ENCODE results near the gene CDK6. TPM values are rescaled to one million over a fixed set of nuclear protein-coding genes. Genes with fewer than 3 reads are reported as not detected.

CDK6 gene
- total and polyA plus RNA-seq, 9 of the 15 experiments (the other 6 are each of a cell fraction or from before 2014, with no cell fraction given): 7.6 to 109 (median 44.4) TPM

DNA sequence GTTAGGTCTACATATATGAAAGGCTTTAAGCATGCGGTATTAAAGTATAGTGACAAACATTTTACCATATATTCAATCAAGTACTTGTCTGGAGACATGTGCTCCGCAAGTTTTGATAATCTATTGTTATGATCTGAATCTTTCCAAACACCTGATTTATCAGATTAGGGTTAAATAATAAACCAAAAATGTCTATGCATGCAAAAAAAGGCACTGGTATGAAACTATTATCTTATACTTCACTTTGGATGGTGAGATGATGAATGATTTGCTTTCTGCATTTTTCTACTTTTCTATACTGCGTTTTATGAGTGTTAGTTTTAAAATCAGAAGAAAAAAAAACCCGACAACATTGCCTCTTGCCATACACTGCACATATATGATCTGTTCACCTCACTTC is 208.4 kb downstream of the CDK6 start:
- in situ Hi-C loops (cut with MboI) (no loop called here), intact Hi-C loops (cut with micrococcal nuclease) (loop anchor here (10.0 kb wide), 2 partner anchors 357 to 597 kb away; partner anchors contain the start of gene HEPACAM2)
- Histone ChIP-seq H3K4me1 (replicated peaks in 1 of 2; ENCODE audit: control insufficient read depth in 2 of 2, insufficient read depth in 2 of 2, low read length in 2 of 2) (peaks cover 0 to under 1% of the 10 kb centered on the region in 2 experiments; a peak in 2 of 5 replicates), H4K20me1 (replicated peaks; ENCODE audit: control insufficient read depth, insufficient read depth, low read length) (no peaks in the 10 kb centered on the region), H3K9me3 (replicated peaks; ENCODE audit: control insufficient read depth, insufficient read depth, low read depth, low read length) (no peaks in the 10 kb centered on the region), H3K4me3 (no peak overlapping the region), H3K27ac (ENCODE audit: extremely low read depth, low read depth, low read length) (no peak overlapping the region), H3K4me2 (ENCODE audit: insufficient read depth, low read length) (no peak overlapping the region), H3K79me2 (ENCODE audit: control insufficient read depth, insufficient read depth, low read length) (0 out of 3 replicates have a peak, but pooled peaks cover 6% of the 10 kb centered on the region), H3K9ac (ENCODE audit: insufficient read depth in 1 of 2, low read depth in 2 of 2, low read length in 2 of 2) (no peak overlapping the region), H3K27me3 (ENCODE audit: control insufficient read depth in 2 of 2, insufficient read depth in 2 of 2, low read length in 2 of 2) (no peaks in the 10 kb centered on the region), H2AFZ (ENCODE audit: low read depth, low read length) (no peak overlapping the region), H3K9me1 (ENCODE audit: control insufficient read depth, insufficient read depth, low read length) (no peaks in the 10 kb centered on the region), H3K36me3 (ENCODE audit: control insufficient read depth, insufficient read depth, low read length) (peaks cover 16% of the 10 kb centered on the region)
- 100% methylated on average over 4 of the region's 4 CpGs for WGBS (ENCODE audit: insufficient coverage, low coverage, missing lambda C conversion rate)
- CTCF ChIA-PET (ENCODE audit: low intra/inter-chr PET ratio): no interaction called here
- DNase-seq (ENCODE audit: extremely low read depth in 1 of 4, low spot score in 3 of 4) (no peak), FAIRE-seq (no peak), ATAC-seq (no peak)
- POLR2A ChIA-PET: interaction anchor here (0.7 kb wide), 1 partner anchor 397 kb away, joined by 3 read pairs; no protein-coding TSS in a partner anchor
- TF ChIP-seq DIDO1 (tag; IDR thresholded peaks at IDR 0.05; ENCODE audit: low read depth) (no peak), BMI1 (IDR thresholded peaks at IDR 0.05; ENCODE audit: low read length) (no peak), NCOA2 (IDR thresholded peaks at IDR 0.05; ENCODE audit: partially characterized antibody in 2 of 2) (no peak), NFXL1 (CRISPR knock-in tag; IDR thresholded peaks at IDR 0.05) (no peak)
- TF ChIP-seq, protein P1, sequence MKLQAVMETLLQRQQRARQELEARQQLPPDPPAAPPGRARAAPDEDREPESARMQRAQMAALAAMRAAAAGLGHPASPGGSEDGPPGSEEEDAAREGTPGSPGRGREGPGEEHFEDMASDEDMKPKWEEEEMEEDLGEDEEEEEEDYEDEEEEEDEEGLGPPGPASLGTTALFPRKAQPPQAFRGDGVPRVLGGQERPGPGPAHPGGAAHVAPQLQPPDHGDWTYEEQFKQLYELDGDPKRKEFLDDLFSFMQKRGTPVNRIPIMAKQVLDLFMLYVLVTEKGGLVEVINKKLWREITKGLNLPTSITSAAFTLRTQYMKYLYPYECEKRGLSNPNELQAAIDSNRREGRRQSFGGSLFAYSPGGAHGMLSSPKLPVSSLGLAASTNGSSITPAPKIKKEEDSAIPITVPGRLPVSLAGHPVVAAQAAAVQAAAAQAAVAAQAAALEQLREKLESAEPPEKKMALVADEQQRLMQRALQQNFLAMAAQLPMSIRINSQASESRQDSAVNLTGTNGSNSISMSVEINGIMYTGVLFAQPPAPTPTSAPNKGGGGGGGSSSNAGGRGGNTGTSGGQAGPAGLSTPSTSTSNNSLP (IDR thresholded peaks at IDR 0.05; ENCODE audit: borderline replicate concordance, low read depth, low read length): no peak
- no TSS peak for BruUV-seq (replicated peaks)

All from K562 (cell line).